IPS-20b (cell line): ENCODE data around the gene FMO3.

Experiments
- H3K27ac ChIP-seq: one replicate; pipeline ENCODE4 v1.5.1; 2013; ENCODE audit warnings: low read length
- H3K27me3 ChIP-seq: 2 replicates; pipeline ENCODE4 v1.6.1; 2013; ENCODE audit warnings: mild to moderate bottlenecking, low read length, inconsistent platforms; ENCODE audit not compliant: insufficient read depth
- H3K36me3 ChIP-seq: 2 replicates; pipeline ENCODE4 v1.6.1; 2013; ENCODE audit warnings: low read depth, mild to moderate bottlenecking, inconsistent platforms, low read length, moderate library complexity; ENCODE audit not compliant: insufficient read depth
- H3K4me1 ChIP-seq: 2 replicates; pipeline ENCODE4 v1.6.1; 2013; ENCODE audit warnings: mild to moderate bottlenecking, control low read depth, inconsistent platforms, low read length, moderate library complexity; ENCODE audit not compliant: insufficient read depth
- H3K4me3 ChIP-seq: 2 replicates; pipeline ENCODE4 v1.5.1; 2013; ENCODE audit warnings: mild to moderate bottlenecking, low read length, inconsistent platforms
- H3K9ac ChIP-seq: 2 replicates; pipeline ENCODE4 v1.6.1; 2013; ENCODE audit warnings: low read depth, mild to moderate bottlenecking, inconsistent platforms, low read length, moderate library complexity
- H3K9me3 ChIP-seq: 2 replicates; pipeline ENCODE4 v1.6.1; 2013; ENCODE audit warnings: mild to moderate bottlenecking, low read depth, low read length, inconsistent platforms; ENCODE audit not compliant: insufficient read depth

FMO3 gene

GRCh38 chr1:171119648-171120047 is 28.9 kb downstream of the FMO3 start:
- H3K27ac ChIP-seq: no peak overlapping the region
- no peaks in the 10 kb centered on the region for H3K4me1 ChIP-seq

GRCh38 chr1:171122299-171122698 is 31.6 kb downstream of the FMO3 start:
- Histone ChIP-seq H3K9me3 (no peaks in the 10 kb centered on the region), H3K36me3 (no peaks in the 10 kb centered on the region), H3K27me3 (no peaks in the 10 kb centered on the region), H3K27ac (no peak overlapping the region), H3K4me1 (no peaks in the 10 kb centered on the region), H3K4me3 (no peak overlapping the region), H3K9ac (no peak overlapping the region)

More at GRCh38 chr1:171119648-171120047, 28.9 kb downstream of the FMO3 start:
- Histone ChIP-seq H3K4me3 (no peak overlapping the region), H3K27me3 (no peaks in the 10 kb centered on the region), H3K9me3 (no peaks in the 10 kb centered on the region), H3K9ac (no peak overlapping the region), H3K36me3 (no peaks in the 10 kb centered on the region)

- Histone ChIP-seq H3K9me3 (no peaks in the 10 kb centered on the region), H3K27ac (no peak overlapping the region), H3K4me1 (no peaks in the 10 kb centered on the region), H3K36me3 (no peaks in the 10 kb centered on the region), H3K9ac (no peak overlapping the region), H3K4me3 (no peak overlapping the region), H3K27me3 (no peaks in the 10 kb centered on the region)
Observed at GRCh38 chr1:171122893-171123292, 32.2 kb downstream of the FMO3 start.

- no peak overlapping the region for H3K4me3 ChIP-seq
- no peaks in the 10 kb centered on the region for H3K4me1 ChIP-seq
- H3K9ac ChIP-seq: no peak overlapping the region
- H3K9me3 ChIP-seq: no peaks in the 10 kb centered on the region
- no peaks in the 10 kb centered on the region for H3K36me3 ChIP-seq
- no peak overlapping the region for H3K27ac ChIP-seq
- no peaks in the 10 kb centered on the region for H3K27me3 ChIP-seq
Observed at GRCh38 chr1:171126504-171126903, 35.8 kb downstream of the FMO3 start.

- no peak overlapping the region for H3K27ac ChIP-seq
Observed at GRCh38 chr1:171127099-171127498, 36.4 kb downstream of the FMO3 start.

GRCh38 chr1:171127501-171127900 is 36.8 kb downstream of the FMO3 start:
- Histone ChIP-seq H3K9me3 (no peaks in the 10 kb centered on the region), H3K27ac (no peak overlapping the region), H3K9ac (no peak overlapping the region), H3K4me1 (no peaks in the 10 kb centered on the region), H3K36me3 (no peaks in the 10 kb centered on the region), H3K4me3 (no peak overlapping the region), H3K27me3 (no peaks in the 10 kb centered on the region)

More at GRCh38 chr1:171127099-171127498, 36.4 kb downstream of the FMO3 start:
- Histone ChIP-seq H3K27me3 (no peaks in the 10 kb centered on the region), H3K4me1 (no peaks in the 10 kb centered on the region), H3K4me3 (no peak overlapping the region), H3K9ac (no peak overlapping the region), H3K9me3 (no peaks in the 10 kb centered on the region), H3K36me3 (no peaks in the 10 kb centered on the region)

- H3K36me3 ChIP-seq: no peaks in the 10 kb centered on the region
- no peak overlapping the region for H3K4me3 ChIP-seq
- H3K9ac ChIP-seq: no peak overlapping the region
- no peaks in the 10 kb centered on the region for H3K9me3 ChIP-seq
- H3K4me1 ChIP-seq: no peaks in the 10 kb centered on the region
- no peak overlapping the region for H3K27ac ChIP-seq
- H3K27me3 ChIP-seq: no peaks in the 10 kb centered on the region
Observed at GRCh38 chr1:171128463-171128862, 37.8 kb downstream of the FMO3 start.

- H3K9me3 ChIP-seq: no peaks in the 10 kb centered on the region
- no peak overlapping the region for H3K4me3 ChIP-seq
- no peaks in the 10 kb centered on the region for H3K27me3 ChIP-seq
- no peak overlapping the region for H3K27ac ChIP-seq
- H3K36me3 ChIP-seq: no peaks in the 10 kb centered on the region
- no peak overlapping the region for H3K9ac ChIP-seq
- peaks cover 4% of the 10 kb centered on the region; the same call in 1 of the 2 replicates for H3K4me1 ChIP-seq
Observed at GRCh38 chr1:171134204-171134923, 43.7 kb downstream of the FMO3 start.

GRCh38 chr1:171137580-171137979 is 46.9 kb downstream of the FMO3 start:
- no peaks in the 10 kb centered on the region for H3K36me3 ChIP-seq
- H3K4me3 ChIP-seq: no peak overlapping the region
- peaks cover 11% of the 10 kb centered on the region; the same call in 1 of the 2 replicates for H3K4me1 ChIP-seq
- no peaks in the 10 kb centered on the region for H3K9me3 ChIP-seq
- no peaks in the 10 kb centered on the region for H3K27me3 ChIP-seq
- no peak overlapping the region for H3K27ac ChIP-seq
- H3K9ac ChIP-seq: no peak overlapping the region

- H3K4me1 ChIP-seq: peaks cover 11% of the 10 kb centered on the region; the same call in 1 of the 2 replicates
- H3K4me3 ChIP-seq: no peak overlapping the region
- H3K9ac ChIP-seq: no peak overlapping the region
- H3K27me3 ChIP-seq: no peaks in the 10 kb centered on the region
- no peaks in the 10 kb centered on the region for H3K9me3 ChIP-seq
- no peaks in the 10 kb centered on the region for H3K36me3 ChIP-seq
- no peak overlapping the region for H3K27ac ChIP-seq
Observed at GRCh38 chr1:171138980-171139379, 48.3 kb downstream of the FMO3 start.

- no peak overlapping the region for H3K27ac ChIP-seq
- no peaks in the 10 kb centered on the region for H3K36me3 ChIP-seq
- H3K4me1 ChIP-seq: peaks cover 11% of the 10 kb centered on the region; the same call in 1 of the 2 replicates
- H3K27me3 ChIP-seq: no peaks in the 10 kb centered on the region
- H3K9ac ChIP-seq: no peak overlapping the region
- H3K9me3 ChIP-seq: no peaks in the 10 kb centered on the region
- no peak overlapping the region for H3K4me3 ChIP-seq
Observed at GRCh38 chr1:171139890-171140289, 49.2 kb downstream of the FMO3 start.

- H3K9me3 ChIP-seq: no peaks in the 10 kb centered on the region
- no peak overlapping the region for H3K4me3 ChIP-seq
- H3K9ac ChIP-seq: no peak overlapping the region
- peaks cover 11% of the 10 kb centered on the region; the same call in 1 of the 2 replicates for H3K4me1 ChIP-seq
- no peaks in the 10 kb centered on the region for H3K36me3 ChIP-seq
- no peak overlapping the region for H3K27ac ChIP-seq
- no peaks in the 10 kb centered on the region for H3K27me3 ChIP-seq
Observed at GRCh38 chr1:171140401-171140800, 49.7 kb downstream of the FMO3 start.
